Hepatocyte (in vitro differentiated cells): ENCODE measurements around the gene RREB1.

Source experiments
- CTCF ChIP-seq: fragments of 200-600 bp; sonication (generic); IDR thresholded peaks from 2 replicates; pipeline ENCODE4 v1.5.1; 2016; ENCODE audit warnings: antibody characterized with exemption, mild to moderate bottlenecking; ENCODE audit not compliant: poor library complexity
- EZH2 ChIP-seq: fragments of 200-600 bp; sonication (generic); IDR thresholded peaks from 2 replicates; pipeline ENCODE4 v1.6.1; 2016; ENCODE audit warnings: antibody characterized with exemption, mild to moderate bottlenecking, borderline replicate concordance

GRCh38 chr6:7213416-7213815 is 105.7 kb downstream of the RREB1 start:
- TF ChIP-seq CTCF = no peak
- TF ChIP-seq EZH2 = no peak
